SK-N-SH treated with all-trans-retinoic acid at 6 μM for 48 hours (cell line): ENCODE data around the gene MMP20.

Experiments
- ESRRG ChIP-seq: fragments of 250-450 bp; sonication (Bioruptor Pico); IDR thresholded peaks from 2 replicates; pipeline ENCODE4 v1.6.1; 2021; ENCODE audit warnings: mild to moderate bottlenecking
- GLIS3 ChIP-seq: fragments of 250-450 bp; sonication (Bioruptor Pico); IDR thresholded peaks from 2 replicates; pipeline ENCODE4 v1.5.0; 2020; ENCODE audit warnings: mild to moderate bottlenecking, moderate library complexity
- OSR1 ChIP-seq: fragments of 250-450 bp; sonication (Bioruptor Pico); IDR thresholded peaks from 2 replicates; pipeline ENCODE4 v1.8.0; 2022; ENCODE audit warnings: moderate library complexity, mild to moderate bottlenecking, inconsistent platforms
- RARB ChIP-seq: fragments of 250-450 bp; sonication (Bioruptor Pico); IDR thresholded peaks from 2 replicates; pipeline ENCODE4 v1.8.0; 2021; ENCODE audit warnings: mild to moderate bottlenecking, moderate library complexity
- SNAI2 ChIP-seq: fragments of 250-450 bp; sonication (Bioruptor Pico); IDR thresholded peaks from 2 replicates; pipeline ENCODE4 v1.5.0; 2020; ENCODE audit warnings: mild to moderate bottlenecking, moderate library complexity
- TCF4 ChIP-seq: fragments of 250-450 bp; sonication (Bioruptor Pico); IDR thresholded peaks from 2 replicates; pipeline ENCODE4 v1.8.0; 2021; ENCODE audit warnings: mild to moderate bottlenecking, moderate library complexity, borderline replicate concordance
- ZC3H10 ChIP-seq: fragments of 250-450 bp; sonication (Bioruptor Pico); IDR thresholded peaks from 2 replicates; pipeline ENCODE4 v1.5.1; 2021; ENCODE audit warnings: mild to moderate bottlenecking, moderate library complexity
- ZFP3 ChIP-seq: fragments of 250-450 bp; sonication (Bioruptor Pico); IDR thresholded peaks from 2 replicates; pipeline ENCODE4 v1.5.0; 2020; ENCODE audit warnings: mild to moderate bottlenecking, moderate library complexity
- ZFP30 ChIP-seq: fragments of 450-650 bp; formaldehyde crosslinking; IDR thresholded peaks from 2 replicates; pipeline ENCODE4 v1.5.0; 2022; ENCODE audit warnings: mild to moderate bottlenecking, moderate library complexity
- TF ChIP-seq, protein P1 (sequence below): fragments of 250-450 bp; sonication (Bioruptor Pico); IDR thresholded peaks from 2 replicates; pipeline ENCODE4 v1.5.1; 2021; ENCODE audit warnings: mild to moderate bottlenecking, moderate library complexity
- TF ChIP-seq, protein P2 (sequence below): fragments of 250-450 bp; sonication (Bioruptor Pico); IDR thresholded peaks from 2 replicates; pipeline ENCODE4 v1.5.1; 2020; ENCODE audit warnings: low read depth, mild to moderate bottlenecking, moderate library complexity
- TF ChIP-seq, protein P3 (sequence below): fragments of 250-450 bp; sonication (Bioruptor Pico); IDR thresholded peaks from 2 replicates; pipeline ENCODE4 v1.8.0; 2021; ENCODE audit warnings: low read depth, mild to moderate bottlenecking, moderate library complexity, borderline replicate concordance
- TF ChIP-seq, protein P4 (sequence below): fragments of 250-450 bp; sonication (Bioruptor Pico); IDR thresholded peaks from 2 replicates; pipeline ENCODE4 v1.8.0; 2020; ENCODE audit warnings: mild to moderate bottlenecking, moderate library complexity, borderline replicate concordance

DNA sequence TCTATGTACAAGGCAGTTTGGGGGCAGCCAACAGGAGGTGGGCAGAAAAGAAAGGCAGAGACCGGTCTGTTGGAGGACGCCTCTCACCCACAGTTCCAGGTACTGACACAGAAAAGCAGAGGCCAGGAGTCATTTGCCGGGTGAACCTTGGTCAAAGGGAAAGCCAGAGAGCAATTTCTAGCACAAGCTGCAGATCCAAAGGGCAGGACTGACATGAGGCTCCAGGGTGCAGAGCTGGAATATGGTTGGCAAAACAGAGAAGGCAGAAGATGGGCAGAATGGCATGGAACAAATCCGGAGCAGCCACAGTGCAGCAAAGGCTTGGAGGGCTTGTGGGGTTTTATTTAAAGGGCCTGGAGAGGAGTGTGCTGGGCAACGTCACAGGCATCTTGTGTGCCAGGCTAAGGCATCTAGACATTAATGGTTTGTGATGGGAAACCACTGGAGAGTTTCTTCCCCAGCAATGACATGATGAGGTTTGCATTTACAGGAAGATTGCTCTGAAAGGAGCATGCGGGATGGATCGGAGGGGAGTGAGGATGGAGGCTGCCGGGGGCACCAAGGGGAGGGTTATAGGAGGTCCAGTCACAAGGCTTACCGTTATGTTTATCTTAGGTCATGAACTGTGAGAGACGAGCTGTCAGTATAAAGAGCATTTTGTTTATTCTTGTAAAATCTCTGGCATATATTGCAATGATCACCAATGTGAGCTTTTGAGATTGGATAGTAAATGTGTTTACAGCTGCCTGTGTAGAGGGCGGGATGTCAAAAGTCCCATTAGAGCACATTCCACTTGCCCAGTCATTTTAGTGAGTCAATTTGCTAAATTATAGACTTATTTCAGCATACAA, 5.7 kb upstream of the MMP20 start:
- TF ChIP-seq, protein P1, sequence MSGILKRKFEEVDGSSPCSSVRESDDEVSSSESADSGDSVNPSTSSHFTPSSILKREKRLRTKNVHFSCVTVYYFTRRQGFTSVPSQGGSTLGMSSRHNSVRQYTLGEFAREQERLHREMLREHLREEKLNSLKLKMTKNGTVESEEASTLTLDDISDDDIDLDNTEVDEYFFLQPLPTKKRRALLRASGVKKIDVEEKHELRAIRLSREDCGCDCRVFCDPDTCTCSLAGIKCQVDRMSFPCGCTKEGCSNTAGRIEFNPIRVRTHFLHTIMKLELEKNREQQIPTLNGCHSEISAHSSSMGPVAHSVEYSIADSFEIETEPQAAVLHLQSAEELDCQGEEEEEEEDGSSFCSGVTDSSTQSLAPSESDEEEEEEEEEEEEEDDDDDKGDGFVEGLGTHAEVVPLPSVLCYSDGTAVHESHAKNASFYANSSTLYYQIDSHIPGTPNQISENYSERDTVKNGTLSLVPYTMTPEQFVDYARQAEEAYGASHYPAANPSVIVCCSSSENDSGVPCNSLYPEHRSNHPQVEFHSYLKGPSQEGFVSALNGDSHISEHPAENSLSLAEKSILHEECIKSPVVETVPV, result no peak
- TF ChIP-seq SNAI2 (CRISPR knock-in tag) (no peak), TCF4 (no peak), ZFP30 (CRISPR knock-in tag) (no peak), GLIS3 (CRISPR knock-in tag) (no peak), OSR1 (CRISPR knock-in tag) (no peak), ESRRG (CRISPR knock-in tag) (no peak), ZC3H10 (CRISPR knock-in tag) (no peak), RARB (CRISPR knock-in tag) (no peak), ZFP3 (CRISPR knock-in tag) (no peak)
- TF ChIP-seq, protein P2, sequence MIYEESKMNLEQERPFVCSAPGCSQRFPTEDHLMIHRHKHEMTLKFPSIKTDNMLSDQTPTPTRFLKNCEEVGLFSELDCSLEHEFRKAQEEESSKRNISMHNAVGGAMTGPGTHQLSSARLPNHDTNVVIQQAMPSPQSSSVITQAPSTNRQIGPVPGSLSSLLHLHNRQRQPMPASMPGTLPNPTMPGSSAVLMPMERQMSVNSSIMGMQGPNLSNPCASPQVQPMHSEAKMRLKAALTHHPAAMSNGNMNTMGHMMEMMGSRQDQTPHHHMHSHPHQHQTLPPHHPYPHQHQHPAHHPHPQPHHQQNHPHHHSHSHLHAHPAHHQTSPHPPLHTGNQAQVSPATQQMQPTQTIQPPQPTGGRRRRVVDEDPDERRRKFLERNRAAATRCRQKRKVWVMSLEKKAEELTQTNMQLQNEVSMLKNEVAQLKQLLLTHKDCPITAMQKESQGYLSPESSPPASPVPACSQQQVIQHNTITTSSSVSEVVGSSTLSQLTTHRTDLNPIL (CRISPR knock-in tag), result no peak
- TF ChIP-seq, protein P3, sequence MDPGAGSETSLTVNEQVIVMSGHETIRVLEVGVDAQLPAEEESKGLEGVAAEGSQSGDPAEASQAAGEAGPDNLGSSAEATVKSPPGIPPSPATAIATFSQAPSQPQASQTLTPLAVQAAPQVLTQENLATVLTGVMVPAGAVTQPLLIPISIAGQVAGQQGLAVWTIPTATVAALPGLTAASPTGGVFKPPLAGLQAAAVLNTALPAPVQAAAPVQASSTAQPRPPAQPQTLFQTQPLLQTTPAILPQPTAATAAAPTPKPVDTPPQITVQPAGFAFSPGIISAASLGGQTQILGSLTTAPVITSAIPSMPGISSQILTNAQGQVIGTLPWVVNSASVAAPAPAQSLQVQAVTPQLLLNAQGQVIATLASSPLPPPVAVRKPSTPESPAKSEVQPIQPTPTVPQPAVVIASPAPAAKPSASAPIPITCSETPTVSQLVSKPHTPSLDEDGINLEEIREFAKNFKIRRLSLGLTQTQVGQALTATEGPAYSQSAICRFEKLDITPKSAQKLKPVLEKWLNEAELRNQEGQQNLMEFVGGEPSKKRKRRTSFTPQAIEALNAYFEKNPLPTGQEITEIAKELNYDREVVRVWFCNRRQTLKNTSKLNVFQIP (CRISPR knock-in tag), result no peak
- TF ChIP-seq, protein P4, sequence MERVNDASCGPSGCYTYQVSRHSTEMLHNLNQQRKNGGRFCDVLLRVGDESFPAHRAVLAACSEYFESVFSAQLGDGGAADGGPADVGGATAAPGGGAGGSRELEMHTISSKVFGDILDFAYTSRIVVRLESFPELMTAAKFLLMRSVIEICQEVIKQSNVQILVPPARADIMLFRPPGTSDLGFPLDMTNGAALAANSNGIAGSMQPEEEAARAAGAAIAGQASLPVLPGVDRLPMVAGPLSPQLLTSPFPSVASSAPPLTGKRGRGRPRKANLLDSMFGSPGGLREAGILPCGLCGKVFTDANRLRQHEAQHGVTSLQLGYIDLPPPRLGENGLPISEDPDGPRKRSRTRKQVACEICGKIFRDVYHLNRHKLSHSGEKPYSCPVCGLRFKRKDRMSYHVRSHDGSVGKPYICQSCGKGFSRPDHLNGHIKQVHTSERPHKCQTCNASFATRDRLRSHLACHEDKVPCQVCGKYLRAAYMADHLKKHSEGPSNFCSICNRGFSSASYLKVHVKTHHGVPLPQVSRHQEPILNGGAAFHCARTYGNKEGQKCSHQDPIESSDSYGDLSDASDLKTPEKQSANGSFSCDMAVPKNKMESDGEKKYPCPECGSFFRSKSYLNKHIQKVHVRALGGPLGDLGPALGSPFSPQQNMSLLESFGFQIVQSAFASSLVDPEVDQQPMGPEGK (CRISPR knock-in tag), result no peak
